Memory B cell (primary cell): ENCODE data around the gene ARFRP1.

Experiments used
- ATAC-seq: fragments of 150-1000 bp; cut with Tn5 transposase; 2 replicates; pipeline ENCODE4 v1.10.0; 2021; ENCODE audit warnings: low read depth, mild to moderate bottlenecking, moderate library complexity
- DNase-seq, 2 donors: peaks; one replicate each; pipeline ENCODE4 v3.0.0; 2022; ENCODE audit warnings: low spot score in 2 of 2
- H3K27ac Mint-ChIP-seq: one replicate; pipeline ENCODE4 v1.8.0; 2022; ENCODE audit warnings: mild to moderate bottlenecking, moderate library complexity, mixed read lengths
- H3K27me3 Mint-ChIP-seq: one replicate; pipeline ENCODE4 v1.8.0; 2022; ENCODE audit warnings: mixed read lengths
- H3K36me3 Mint-ChIP-seq: one replicate; pipeline ENCODE4 v1.8.0; 2022; ENCODE audit warnings: mild to moderate bottlenecking, mixed read lengths
- H3K4me1 Mint-ChIP-seq: one replicate; pipeline ENCODE4 v1.8.0; 2022; ENCODE audit warnings: mixed read lengths
- H3K4me3 Mint-ChIP-seq: one replicate; pipeline ENCODE4 v1.8.0; 2022; ENCODE audit warnings: mild to moderate bottlenecking, moderate library complexity, mixed read lengths
- H3K9me3 Mint-ChIP-seq: one replicate; pipeline ENCODE4 v1.8.0; 2022; ENCODE audit warnings: mixed read lengths

Gene ARFRP1

GRCh38 chr20:63703976-63704748 lies 3.6 kb downstream of the ARFRP1 start:
- no peak overlapping the region for H3K4me3 Mint-ChIP-seq
- H3K36me3 Mint-ChIP-seq = peaks cover 7% of the 10 kb centered on the region
- H3K4me1 Mint-ChIP-seq = peaks cover 22% of the 10 kb centered on the region
- DNase-seq (no peak), ATAC-seq (no peak)
- no peaks in the 10 kb centered on the region for H3K9me3 Mint-ChIP-seq
- no peak overlapping the region for H3K27ac Mint-ChIP-seq
- H3K27me3 Mint-ChIP-seq = no peaks in the 10 kb centered on the region

GRCh38 chr20:63703471-63703975 lies 4.3 kb downstream of the ARFRP1 start:
- Mint-ChIP-seq H3K9me3 (no peaks in the 10 kb centered on the region), H3K36me3 (peaks cover 5% of the 10 kb centered on the region), H3K4me1 (peaks cover 19% of the 10 kb centered on the region), H3K27ac (no peak overlapping the region), H3K4me3 (no peak overlapping the region), H3K27me3 (no peaks in the 10 kb centered on the region)
- DNase-seq = no peak
- no peak for ATAC-seq

- Mint-ChIP-seq H3K27ac (no peak overlapping the region), H3K4me1 (peaks cover 19% of the 10 kb centered on the region), H3K9me3 (no peaks in the 10 kb centered on the region), H3K27me3 (no peaks in the 10 kb centered on the region), H3K36me3 (peaks cover 5% of the 10 kb centered on the region), H3K4me3 (no peak overlapping the region)
- ATAC-seq (no peak), DNase-seq (no peak)
Observed at GRCh38 chr20:63702751-63703470, 4.9 kb downstream of the ARFRP1 start.

- Mint-ChIP-seq H3K27me3 (no peaks in the 10 kb centered on the region), H3K27ac (no peak overlapping the region), H3K4me1 (peaks cover 22% of the 10 kb centered on the region), H3K4me3 (no peak overlapping the region), H3K9me3 (no peaks in the 10 kb centered on the region), H3K36me3 (peaks cover 5% of the 10 kb centered on the region)
- ATAC-seq = no peak
- no peak for DNase-seq
Observed at GRCh38 chr20:63702036-63702665, 5.6 kb downstream of the ARFRP1 start.

GRCh38 chr20:63701329-63702035 lies 6.3 kb downstream of the ARFRP1 start:
- H3K4me1 Mint-ChIP-seq = peaks cover 17% of the 10 kb centered on the region
- H3K4me3 Mint-ChIP-seq = no peak overlapping the region
- no peak overlapping the region for H3K27ac Mint-ChIP-seq
- DNase-seq (no peak), ATAC-seq (no peak)
- H3K36me3 Mint-ChIP-seq = peaks cover 5% of the 10 kb centered on the region
- H3K27me3 Mint-ChIP-seq = no peaks in the 10 kb centered on the region
- H3K9me3 Mint-ChIP-seq = no peaks in the 10 kb centered on the region

- DNase-seq (no peak), ATAC-seq (no peak)
- peaks cover 4% of the 10 kb centered on the region for H3K36me3 Mint-ChIP-seq
- H3K27ac Mint-ChIP-seq = no peak overlapping the region
- no peaks in the 10 kb centered on the region for H3K27me3 Mint-ChIP-seq
- H3K4me3 Mint-ChIP-seq = no peak overlapping the region
- H3K4me1 Mint-ChIP-seq = peaks cover 20% of the 10 kb centered on the region
- no peaks in the 10 kb centered on the region for H3K9me3 Mint-ChIP-seq
Observed at GRCh38 chr20:63701051-63701328, 6.8 kb downstream of the ARFRP1 start.

- Mint-ChIP-seq H3K27me3 (no peaks in the 10 kb centered on the region), H3K4me1 (peaks cover 18% of the 10 kb centered on the region), H3K36me3 (peaks cover 2% of the 10 kb centered on the region), H3K9me3 (no peaks in the 10 kb centered on the region), H3K27ac (no peak overlapping the region), H3K4me3 (no peak overlapping the region)
- no peak for ATAC-seq
- DNase-seq = no peak
Observed at GRCh38 chr20:63700199-63701050, 7.4 kb downstream of the ARFRP1 start.

- no peak for ATAC-seq
- H3K4me1 Mint-ChIP-seq = peaks cover 15% of the 10 kb centered on the region
- no peak overlapping the region for H3K4me3 Mint-ChIP-seq
- H3K9me3 Mint-ChIP-seq = no peaks in the 10 kb centered on the region
- H3K27ac Mint-ChIP-seq = no peak overlapping the region
- H3K27me3 Mint-ChIP-seq = no peaks in the 10 kb centered on the region
- no peaks in the 10 kb centered on the region for H3K36me3 Mint-ChIP-seq
- no peak for DNase-seq
Observed at GRCh38 chr20:63699466-63700198, 8.1 kb downstream of the ARFRP1 start.

- no peaks in the 10 kb centered on the region for H3K36me3 Mint-ChIP-seq
- H3K4me1 Mint-ChIP-seq = peaks cover 15% of the 10 kb centered on the region
- ATAC-seq (peak; percentile 25), DNase-seq (no peak)
- no peak overlapping the region for H3K27ac Mint-ChIP-seq
- H3K27me3 Mint-ChIP-seq = no peaks in the 10 kb centered on the region
- no peak overlapping the region for H3K4me3 Mint-ChIP-seq
- H3K9me3 Mint-ChIP-seq = no peaks in the 10 kb centered on the region
Observed at GRCh38 chr20:63698739-63699465, 8.9 kb downstream of the ARFRP1 start.

- H3K36me3 Mint-ChIP-seq = peaks cover 3% of the 10 kb centered on the region
- H3K4me1 Mint-ChIP-seq = peaks cover 18% of the 10 kb centered on the region
- DNase-seq (no peak), ATAC-seq (no peak)
- no peaks in the 10 kb centered on the region for H3K27me3 Mint-ChIP-seq
- H3K27ac Mint-ChIP-seq = no peak overlapping the region
- H3K9me3 Mint-ChIP-seq = no peaks in the 10 kb centered on the region
- H3K4me3 Mint-ChIP-seq = no peak overlapping the region
Observed at GRCh38 chr20:63697868-63698545, 9.8 kb downstream of the ARFRP1 start.

- Mint-ChIP-seq H3K4me3 (no peak overlapping the region), H3K36me3 (peaks cover 3% of the 10 kb centered on the region), H3K27ac (no peak overlapping the region), H3K4me1 (peaks cover 17% of the 10 kb centered on the region), H3K27me3 (no peaks in the 10 kb centered on the region), H3K9me3 (no peaks in the 10 kb centered on the region)
- no peak for DNase-seq
- ATAC-seq = no peak
Observed at GRCh38 chr20:63697357-63697867, 10.4 kb downstream of the ARFRP1 start.
